IPS DF 6.9 (cell line): ENCODE results near the gene NLRC5.

Experiments
- DNase-seq: peaks from one replicate; pipeline ENCODE4 v3.0.0-alpha.2; 2013; ENCODE audit warnings: low read depth, low spot score
- H3K27ac ChIP-seq: one replicate; pipeline ENCODE4 v1.5.1; 2013; ENCODE audit warnings: low read length, control low read depth
- H3K27me3 ChIP-seq: 2 replicates; pipeline ENCODE4 v1.6.1; 2013; ENCODE audit warnings: mild to moderate bottlenecking, low read length; ENCODE audit not compliant: control insufficient read depth, insufficient read depth
- H3K36me3 ChIP-seq: 2 replicates; pipeline ENCODE4 v1.6.1; 2013; ENCODE audit warnings: low read length; ENCODE audit not compliant: control insufficient read depth, insufficient read depth
- H3K4me1 ChIP-seq: 2 replicates; pipeline ENCODE4 v1.6.1; 2013; ENCODE audit warnings: low read length; ENCODE audit not compliant: control insufficient read depth, insufficient read depth
- H3K4me3 ChIP-seq: 2 replicates; pipeline ENCODE4 v1.5.1; 2013; ENCODE audit warnings: mild to moderate bottlenecking, low read length
- H3K9me3 ChIP-seq: 2 replicates; pipeline ENCODE4 v1.6.1; 2013; ENCODE audit warnings: low read length, inconsistent platforms; ENCODE audit not compliant: control insufficient read depth, insufficient read depth
- WGBS: extraction: QIAGEN DNeasy Blood & Tissue Kit; methylation state at CpG from one replicate; pipeline ENCODE4 v1.1.7; 2013; ENCODE audit warnings: mixed read lengths, missing lambda C conversion rate; ENCODE audit not compliant: insufficient read length, insufficient coverage; 5-methylcytosine and 5-hydroxymethylcytosine counted together

NLRC5 gene

GRCh38 chr16:57039148-57039812, 49.9 kb downstream of the NLRC5 start:
- Histone ChIP-seq H3K4me1 (no peaks in the 10 kb centered on the region), H3K27me3 (no peaks in the 10 kb centered on the region), H3K36me3 (no peaks in the 10 kb centered on the region), H3K4me3 (no peak overlapping the region), H3K27ac (no peak overlapping the region), H3K9me3 (no peaks in the 10 kb centered on the region)
- WGBS, result no CpG with 5 or more reads among the region's 5 CpGs
- no peak for DNase-seq

DNA sequence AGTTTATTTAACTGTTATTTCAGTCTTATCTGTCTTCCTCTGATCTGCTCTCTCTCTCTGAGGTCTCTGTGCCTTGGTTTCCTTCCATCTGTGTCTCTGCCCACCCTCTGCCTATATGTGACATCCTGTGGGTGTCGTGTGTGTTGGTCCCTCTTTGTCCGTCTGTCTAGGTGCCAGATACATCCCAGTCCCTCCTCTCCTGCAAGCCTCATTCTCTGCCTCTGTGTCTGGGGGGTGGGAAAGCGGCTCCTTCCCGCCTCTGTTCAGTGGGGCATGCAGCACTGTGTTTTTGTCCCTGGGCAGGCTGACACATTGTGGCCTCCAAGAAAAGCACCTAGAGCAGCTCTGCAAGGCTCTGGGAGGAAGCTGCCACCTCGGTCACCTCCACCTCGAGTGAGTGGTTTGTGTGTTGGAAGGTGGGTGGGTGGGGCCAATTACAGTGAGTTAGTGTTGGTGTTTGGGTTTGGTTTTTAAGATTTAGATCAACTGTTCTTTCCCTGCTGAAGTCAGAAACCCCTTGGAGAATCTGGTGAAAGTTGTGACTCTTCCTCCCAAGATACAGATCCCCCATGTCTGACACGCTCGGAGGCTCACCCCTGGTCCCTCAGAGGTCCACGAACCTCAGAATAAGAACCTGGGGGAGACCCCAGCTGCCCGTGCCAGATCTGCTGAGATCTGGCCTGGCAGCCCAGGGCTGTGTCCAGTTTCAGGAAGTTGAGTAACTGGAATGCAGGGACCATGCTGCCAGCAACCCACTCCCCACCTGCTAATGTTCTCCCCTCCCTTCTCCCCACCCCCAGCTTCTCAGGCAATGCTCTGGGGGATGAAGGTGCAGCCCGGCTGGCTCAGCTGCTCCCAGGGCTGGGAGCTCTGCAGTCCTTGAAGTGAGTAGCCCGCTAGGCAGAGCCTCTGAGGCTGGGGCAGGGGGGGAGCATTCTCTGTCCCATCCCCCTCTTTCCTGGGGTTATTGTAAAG, 52.1 kb downstream of the NLRC5 start:
- Histone ChIP-seq H3K9me3 (no peaks in the 10 kb centered on the region), H3K27me3 (no peaks in the 10 kb centered on the region), H3K4me1 (no peaks in the 10 kb centered on the region), H3K27ac (no peak overlapping the region), H3K36me3 (no peaks in the 10 kb centered on the region), H3K4me3 (no peak overlapping the region)
- DNase-seq, result no peak
- no CpG with 5 or more reads among the region's 12 CpGs for WGBS

DNA sequence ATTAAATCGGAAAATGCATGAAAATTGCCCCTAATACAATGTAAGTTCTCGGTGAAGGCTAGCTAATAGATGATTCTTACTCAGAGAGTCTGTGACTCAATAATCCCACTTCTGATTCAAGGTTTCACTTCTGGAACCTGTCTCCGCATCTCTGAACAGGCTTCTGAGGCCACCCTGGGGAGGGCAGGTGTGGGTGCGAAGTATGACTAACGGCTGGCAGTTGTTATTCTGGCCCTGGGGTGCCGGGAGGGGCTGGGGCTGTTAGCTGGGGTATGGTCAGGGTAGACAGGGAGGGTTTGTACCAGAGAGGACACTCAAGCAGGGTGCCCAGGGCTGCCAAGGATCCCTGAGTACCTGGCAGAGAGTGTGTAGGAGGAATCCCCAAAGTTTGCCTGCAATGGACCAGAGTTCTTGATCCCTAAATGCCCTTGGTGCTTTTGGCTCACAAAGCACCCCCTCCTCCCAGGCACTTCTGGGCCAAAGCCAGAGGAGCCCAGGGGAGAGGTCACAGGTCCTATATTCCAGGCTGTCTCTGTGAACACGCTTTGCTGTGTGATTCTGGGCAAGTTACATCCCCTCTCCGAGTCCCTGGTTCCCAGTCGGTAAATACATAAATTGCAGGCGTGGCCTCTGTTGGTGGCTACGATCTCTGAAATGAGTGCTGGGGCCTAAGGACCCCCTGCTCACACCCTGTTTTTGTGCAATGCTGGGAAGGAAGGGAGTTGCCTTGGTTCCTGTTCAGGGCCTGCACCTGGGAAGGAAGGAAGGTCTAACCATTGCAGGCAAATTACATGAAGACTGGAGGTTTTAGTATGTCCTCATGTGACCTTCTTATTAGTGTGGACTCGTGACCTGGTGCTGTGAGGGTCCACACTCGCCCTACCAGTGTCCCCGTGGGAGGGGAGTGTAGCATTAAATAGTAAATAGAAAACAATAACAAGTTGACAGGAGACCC, 53.1 kb downstream of the NLRC5 start:
- Histone ChIP-seq H3K9me3 (no peaks in the 10 kb centered on the region), H3K36me3 (no peaks in the 10 kb centered on the region), H3K27ac (no peak overlapping the region), H3K4me3 (no peak overlapping the region), H3K27me3 (no peaks in the 10 kb centered on the region), H3K4me1 (no peaks in the 10 kb centered on the region)
- no peak for DNase-seq
- no CpG with 5 or more reads among the region's 14 CpGs for WGBS

DNA sequence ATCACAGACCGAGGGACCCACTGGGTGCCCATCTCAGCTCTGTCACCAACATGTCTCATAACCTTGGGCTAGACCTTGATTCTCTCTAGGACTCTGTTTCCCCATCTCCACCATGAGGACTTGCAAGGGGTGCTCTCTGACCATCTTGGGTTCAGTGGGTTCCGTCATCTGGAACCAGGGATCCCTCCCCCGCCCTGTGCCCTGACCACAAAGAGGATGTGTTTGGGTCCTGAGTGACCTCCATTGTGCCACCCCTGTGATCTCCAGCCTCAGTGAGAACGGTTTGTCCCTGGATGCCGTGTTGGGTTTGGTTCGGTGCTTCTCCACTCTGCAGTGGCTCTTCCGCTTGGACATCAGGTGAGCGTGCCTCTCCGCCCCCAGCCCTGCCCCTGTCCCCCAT, 53.9 kb downstream of the NLRC5 start:
- Histone ChIP-seq H3K4me3 (no peak overlapping the region), H3K27ac (no peak overlapping the region), H3K36me3 (no peaks in the 10 kb centered on the region), H3K9me3 (no peaks in the 10 kb centered on the region), H3K27me3 (no peaks in the 10 kb centered on the region), H3K4me1 (no peaks in the 10 kb centered on the region)
- WGBS, result no CpG with 5 or more reads among the region's 9 CpGs
- DNase-seq, result no peak

DNA sequence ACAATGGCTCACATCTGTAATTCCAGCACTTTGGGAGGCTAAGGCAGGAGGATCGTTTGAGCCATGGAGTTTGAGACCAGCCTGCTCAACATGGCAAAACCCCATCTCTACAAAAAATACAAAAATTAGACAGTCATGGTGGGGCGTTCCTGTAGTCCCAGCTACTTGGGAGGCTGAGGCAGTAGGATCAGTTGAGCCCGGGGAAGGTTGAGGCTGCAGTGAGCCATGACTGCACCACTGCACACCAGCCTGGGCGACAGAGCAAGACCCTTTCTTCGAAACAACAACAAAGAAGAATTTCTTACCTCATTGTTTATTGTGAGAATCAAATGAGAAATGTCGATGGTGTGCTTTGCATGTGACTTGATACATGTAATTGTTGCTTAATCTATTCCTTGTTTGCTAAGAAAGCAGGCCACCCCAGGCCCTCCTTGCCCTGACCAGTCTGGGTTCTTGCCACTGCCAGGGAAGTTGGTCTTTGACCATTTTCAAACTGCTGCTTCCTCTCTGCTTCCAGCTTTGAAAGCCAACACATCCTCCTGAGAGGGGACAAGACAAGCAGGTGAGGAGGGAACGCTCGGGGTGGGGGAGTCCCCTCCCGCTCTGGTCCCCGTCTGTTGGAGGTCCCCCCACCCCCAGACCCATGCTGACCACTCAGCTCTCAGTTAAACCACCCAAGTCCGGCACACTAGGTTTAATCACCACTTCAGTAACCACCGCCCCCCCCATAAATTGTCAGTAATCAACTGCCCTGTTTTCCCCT, 55.8 kb downstream of the NLRC5 start:
- DNase-seq, result no peak
- no CpG with 5 or more reads among the region's 12 CpGs for WGBS
- H3K27me3 ChIP-seq, result no peaks in the 10 kb centered on the region
- no peaks in the 10 kb centered on the region for H3K9me3 ChIP-seq
- no peak overlapping the region for H3K4me3 ChIP-seq
- no peak overlapping the region for H3K27ac ChIP-seq
- H3K36me3 ChIP-seq, result no peaks in the 10 kb centered on the region
- H3K4me1 ChIP-seq, result peaks cover under 1% of the 10 kb centered on the region; the same call in 1 of the 2 replicates

GRCh38 chr16:57045694-57046381, 56.5 kb downstream of the NLRC5 start:
- Histone ChIP-seq H3K4me1 (peaks cover 2% of the 10 kb centered on the region; the same call in 1 of the 2 replicates), H3K27ac (no peak overlapping the region), H3K36me3 (no peaks in the 10 kb centered on the region), H3K4me3 (no peak overlapping the region), H3K27me3 (no peaks in the 10 kb centered on the region), H3K9me3 (no peaks in the 10 kb centered on the region)
- peak; percentile 37 for DNase-seq
- no CpG with 5 or more reads among the region's 13 CpGs for WGBS

DNA sequence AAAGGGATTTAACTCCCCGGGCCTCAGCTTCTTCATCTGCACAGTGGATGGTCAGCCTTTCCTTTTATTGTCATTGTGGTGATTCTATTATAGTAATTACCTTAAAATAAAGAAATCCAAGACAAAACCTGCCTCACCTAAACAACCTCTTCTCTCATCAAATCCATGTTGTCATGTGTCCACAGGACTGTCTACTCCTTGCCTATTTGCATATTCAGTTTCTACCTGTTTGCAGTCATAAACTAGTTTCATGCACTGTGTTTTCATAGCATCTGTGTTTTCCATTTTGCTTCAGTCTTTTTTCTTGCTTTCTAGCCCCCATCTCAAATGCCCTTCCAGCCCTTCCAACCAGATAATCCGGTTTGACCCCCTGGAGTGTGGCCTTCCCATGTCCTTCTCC, 58.7 kb downstream of the NLRC5 start:
- Histone ChIP-seq H3K36me3 (no peaks in the 10 kb centered on the region), H3K4me1 (peaks cover 2% of the 10 kb centered on the region; the same call in 1 of the 2 replicates)
- WGBS, result no CpG with 5 or more reads among the region's 2 CpGs

GRCh38 chr16:57049678-57050077, 60.3 kb downstream of the NLRC5 start:
- H3K27me3 ChIP-seq, result no peaks in the 10 kb centered on the region
- no CpG with 5 or more reads among the region's 4 CpGs for WGBS
- no peak for DNase-seq
- H3K4me1 ChIP-seq, result peaks cover 2% of the 10 kb centered on the region; the same call in 1 of the 2 replicates
- H3K36me3 ChIP-seq, result no peaks in the 10 kb centered on the region
- no peaks in the 10 kb centered on the region for H3K9me3 ChIP-seq
- H3K27ac ChIP-seq, result no peak overlapping the region
- H3K4me3 ChIP-seq, result no peak overlapping the region

More for the DNA sequence above, 58.7 kb downstream of the NLRC5 start:
- Histone ChIP-seq H3K27ac (no peak overlapping the region), H3K4me3 (no peak overlapping the region), H3K27me3 (no peaks in the 10 kb centered on the region), H3K9me3 (no peaks in the 10 kb centered on the region)
- no peak for DNase-seq

GRCh38 chr16:57051696-57052228, 62.4 kb downstream of the NLRC5 start:
- WGBS, result no CpG with 5 or more reads among the region's 11 CpGs
- H3K36me3 ChIP-seq, result no peaks in the 10 kb centered on the region
- no peak for DNase-seq

More at GRCh38 chr16:57051696-57052228, 62.4 kb downstream of the NLRC5 start:
- H3K27me3 ChIP-seq, result no peaks in the 10 kb centered on the region
- no peak overlapping the region for H3K4me3 ChIP-seq
- H3K27ac ChIP-seq, result no peak overlapping the region
- H3K4me1 ChIP-seq, result peaks cover 2% of the 10 kb centered on the region; the same call in 1 of the 2 replicates
- H3K9me3 ChIP-seq, result no peaks in the 10 kb centered on the region
